Measurements from ENCODE around the gene RAB11FIP4. TPM values are rescaled to one million over a fixed set of nuclear protein-coding genes. Genes with fewer than 3 reads are reported as not detected.

RAB11FIP4 gene
- total RNA-seq, 1 experiment from 2014 or later: 15.1 TPM

DNA sequence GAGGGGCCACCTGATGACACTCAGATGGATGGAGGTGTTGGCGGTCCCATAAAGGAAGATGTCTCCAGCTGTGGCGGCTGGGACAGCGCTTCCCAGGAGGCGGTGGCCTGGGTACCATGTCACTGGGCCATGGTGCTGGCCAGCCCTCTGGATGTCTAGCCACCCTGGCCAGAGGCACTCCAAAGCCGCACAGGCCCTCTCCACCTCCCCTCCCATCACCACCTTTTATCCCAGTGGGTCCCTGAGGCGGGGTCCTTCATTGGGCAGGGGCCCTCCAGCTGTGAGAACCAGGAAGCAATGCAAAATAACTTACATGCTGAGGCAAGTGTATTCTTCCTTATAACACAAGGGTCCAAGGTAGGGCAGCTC, 23.1 kb downstream of the RAB11FIP4 start:
- ChIA-PET RAD21 (ENCODE audit: low non-redundant PET in 1 of 2, low total read pairs in 2 of 2, uncharacterized antibody in 2 of 2, unreplicated experiment in 2 of 2) (no interaction called here), CTCF (interaction anchor here (1.4 kb wide), 1 partner anchor 22 kb away, joined by 3 read pairs; no protein-coding TSS in a partner anchor), POLR2A (no interaction called here)
- no peak for TF ChIP-seq FOSL1 (IDR thresholded peaks at IDR 0.05; ENCODE audit: low read depth)
- no peak for TF ChIP-seq POLR2A (IDR thresholded peaks at IDR 0.05; ENCODE audit: borderline replicate concordance, extremely low read depth, insufficient read depth, insufficient read length)
- TF ChIP-seq CEBPB (IDR thresholded peaks at IDR 0.05; ENCODE audit: low read depth): no peak
- no peak for TF ChIP-seq SP1 (IDR thresholded peaks at IDR 0.05; ENCODE audit: low read depth)
- no peak for TF ChIP-seq YY1 (IDR thresholded peaks at IDR 0.05; ENCODE audit: extremely low read depth, insufficient replicate concordance, low read depth, low read length)
- TF ChIP-seq, protein P1, sequence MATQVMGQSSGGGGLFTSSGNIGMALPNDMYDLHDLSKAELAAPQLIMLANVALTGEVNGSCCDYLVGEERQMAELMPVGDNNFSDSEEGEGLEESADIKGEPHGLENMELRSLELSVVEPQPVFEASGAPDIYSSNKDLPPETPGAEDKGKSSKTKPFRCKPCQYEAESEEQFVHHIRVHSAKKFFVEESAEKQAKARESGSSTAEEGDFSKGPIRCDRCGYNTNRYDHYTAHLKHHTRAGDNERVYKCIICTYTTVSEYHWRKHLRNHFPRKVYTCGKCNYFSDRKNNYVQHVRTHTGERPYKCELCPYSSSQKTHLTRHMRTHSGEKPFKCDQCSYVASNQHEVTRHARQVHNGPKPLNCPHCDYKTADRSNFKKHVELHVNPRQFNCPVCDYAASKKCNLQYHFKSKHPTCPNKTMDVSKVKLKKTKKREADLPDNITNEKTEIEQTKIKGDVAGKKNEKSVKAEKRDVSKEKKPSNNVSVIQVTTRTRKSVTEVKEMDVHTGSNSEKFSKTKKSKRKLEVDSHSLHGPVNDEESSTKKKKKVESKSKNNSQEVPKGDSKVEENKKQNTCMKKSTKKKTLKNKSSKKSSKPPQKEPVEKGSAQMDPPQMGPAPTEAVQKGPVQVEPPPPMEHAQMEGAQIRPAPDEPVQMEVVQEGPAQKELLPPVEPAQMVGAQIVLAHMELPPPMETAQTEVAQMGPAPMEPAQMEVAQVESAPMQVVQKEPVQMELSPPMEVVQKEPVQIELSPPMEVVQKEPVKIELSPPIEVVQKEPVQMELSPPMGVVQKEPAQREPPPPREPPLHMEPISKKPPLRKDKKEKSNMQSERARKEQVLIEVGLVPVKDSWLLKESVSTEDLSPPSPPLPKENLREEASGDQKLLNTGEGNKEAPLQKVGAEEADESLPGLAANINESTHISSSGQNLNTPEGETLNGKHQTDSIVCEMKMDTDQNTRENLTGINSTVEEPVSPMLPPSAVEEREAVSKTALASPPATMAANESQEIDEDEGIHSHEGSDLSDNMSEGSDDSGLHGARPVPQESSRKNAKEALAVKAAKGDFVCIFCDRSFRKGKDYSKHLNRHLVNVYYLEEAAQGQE (IDR thresholded peaks at IDR 0.05; ENCODE audit: low read depth): no peak
- TF ChIP-seq, protein P2, sequence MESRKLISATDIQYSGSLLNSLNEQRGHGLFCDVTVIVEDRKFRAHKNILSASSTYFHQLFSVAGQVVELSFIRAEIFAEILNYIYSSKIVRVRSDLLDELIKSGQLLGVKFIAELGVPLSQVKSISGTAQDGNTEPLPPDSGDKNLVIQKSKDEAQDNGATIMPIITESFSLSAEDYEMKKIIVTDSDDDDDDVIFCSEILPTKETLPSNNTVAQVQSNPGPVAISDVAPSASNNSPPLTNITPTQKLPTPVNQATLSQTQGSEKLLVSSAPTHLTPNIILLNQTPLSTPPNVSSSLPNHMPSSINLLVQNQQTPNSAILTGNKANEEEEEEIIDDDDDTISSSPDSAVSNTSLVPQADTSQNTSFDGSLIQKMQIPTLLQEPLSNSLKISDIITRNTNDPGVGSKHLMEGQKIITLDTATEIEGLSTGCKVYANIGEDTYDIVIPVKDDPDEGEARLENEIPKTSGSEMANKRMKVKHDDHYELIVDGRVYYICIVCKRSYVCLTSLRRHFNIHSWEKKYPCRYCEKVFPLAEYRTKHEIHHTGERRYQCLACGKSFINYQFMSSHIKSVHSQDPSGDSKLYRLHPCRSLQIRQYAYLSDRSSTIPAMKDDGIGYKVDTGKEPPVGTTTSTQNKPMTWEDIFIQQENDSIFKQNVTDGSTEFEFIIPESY (IDR thresholded peaks at IDR 0.05; ENCODE audit: extremely low read depth, insufficient replicate concordance, low read length): no peak
- no peak for TF ChIP-seq MAX (IDR thresholded peaks at IDR 0.05)
- TF ChIP-seq ELF1 (IDR thresholded peaks at IDR 0.05; ENCODE audit: borderline replicate concordance, low read depth): no peak
- no peak for TF ChIP-seq ZFX (IDR thresholded peaks at IDR 0.05)
- TF ChIP-seq EZH2phosphoT487 (IDR thresholded peaks at IDR 0.05; ENCODE audit: borderline replicate concordance): no peak
- no peak for TF ChIP-seq SRF (IDR thresholded peaks at IDR 0.05; ENCODE audit: low read depth)
- no peak for TF ChIP-seq TCF7L2 (IDR thresholded peaks at IDR 0.05; ENCODE audit: borderline replicate concordance, extremely low read depth, insufficient read depth, insufficient read length)
- TF ChIP-seq JUND (IDR thresholded peaks at IDR 0.05): no peak
- no peak for TF ChIP-seq CBX3 (IDR thresholded peaks at IDR 0.05; ENCODE audit: low read depth)
- no peak for TF ChIP-seq EGR1 (IDR thresholded peaks at IDR 0.05; ENCODE audit: low read depth)
- TF ChIP-seq SIN3A (IDR thresholded peaks at IDR 0.05; ENCODE audit: low read depth): no peak
- no peak overlapping the region for H3K4me3 ChIP-seq (replicated peaks in 1 of 2; ENCODE audit: low read depth in 1 of 2, low read length in 2 of 2)
- no peaks in the 10 kb centered on the region for H3K36me3 ChIP-seq (ENCODE audit: control insufficient read depth in 1 of 2, insufficient read depth in 2 of 2, low read length in 2 of 2)
- no peak overlapping the region for H3K27ac ChIP-seq (ENCODE audit: low read depth, low read length)
- H3K9me3 ChIP-seq (ENCODE audit: control insufficient read depth in 1 of 2, insufficient read depth in 1 of 2, low read depth in 1 of 2, low read length in 2 of 2): no peaks in the 10 kb centered on the region
- no TSS peak for BruUV-seq (replicated peaks)
- no peak overlapping the region for H2AFZ ChIP-seq (ENCODE audit: low read depth, low read length, poor library complexity, severe bottlenecking)
- ATAC-seq (no peak), DNase-seq (ENCODE audit: low read depth, low spot score) (no peak)
- H3K4me2 ChIP-seq (ENCODE audit: low read length): no peak overlapping the region
- H3K9ac ChIP-seq (ENCODE audit: low read length): no peak overlapping the region
- no peaks in the 10 kb centered on the region for H3K79me2 ChIP-seq (ENCODE audit: insufficient read depth, low read length)
- no peaks in the 10 kb centered on the region for H4K20me1 ChIP-seq (ENCODE audit: insufficient read depth)
- no peaks in the 10 kb centered on the region for H3K27me3 ChIP-seq (ENCODE audit: insufficient read depth, low read length)
- no peaks in the 10 kb centered on the region for H3K4me1 ChIP-seq (ENCODE audit: control insufficient read depth in 1 of 2, insufficient read depth in 2 of 2, low read length in 2 of 2)
- no peaks in the 10 kb centered on the region for H3K9me2 ChIP-seq (ENCODE audit: insufficient read depth)
- intact Hi-C loops (cut with micrococcal nuclease): no loop called here

All from HCT116 (cell line).